Measurements from ENCODE around the gene ZMYND19. TPM values are rescaled to one million over a fixed set of nuclear protein-coding genes. Genes with fewer than 3 reads are reported as not detected.
"Not testable (repeated sequence)": the region's sequence is repeated elsewhere in the genome, so short reads cannot be mapped to it uniquely, and the experiment has no call there.

ZMYND19 gene
- polyA plus RNA-seq, 1 experiment = 14.9 TPM

GRCh38 chr9:137569609-137570203, 20.6 kb downstream of the ZMYND19 start:
- no peak for DNase-seq (ENCODE audit: low read depth)
- H3K36me3 ChIP-seq (ENCODE audit: control insufficient read depth, insufficient read depth, low read length) = peaks cover 13% of the 10 kb centered on the region
- no peak overlapping the region for H3K4me3 ChIP-seq (ENCODE audit: low read depth, low read length)
- no peaks in the 10 kb centered on the region for H3K27me3 ChIP-seq (ENCODE audit: control insufficient read depth, insufficient read depth, low read length)
- ChIA-PET POLR2A (no interaction called here), CTCF (no interaction called here)
- no peak for TF ChIP-seq CTCF (IDR thresholded peaks at IDR 0.05; ENCODE audit: insufficient read depth, low read depth, low read length)

- H3K36me3 ChIP-seq (ENCODE audit: control insufficient read depth, insufficient read depth, low read length) = peaks cover 18% of the 10 kb centered on the region
- POLR2A ChIA-PET; CTCF ChIA-PET; H3K27me3 ChIP-seq (ENCODE audit: control insufficient read depth, insufficient read depth, low read length); DNase-seq (ENCODE audit: low read depth); H3K4me3 ChIP-seq (ENCODE audit: low read depth, low read length): not testable (repeated sequence)
These were observed 21.9 kb downstream of the ZMYND19 start for GRCh38 chr9:137568445-137568844.

GRCh38 chr9:137564817-137565411, 25.4 kb downstream of the ZMYND19 start:
- CTCF ChIA-PET = interaction anchor here (0.6 kb wide), 1 partner anchor 9 kb away, joined by 5 read pairs; no protein-coding TSS in a partner anchor
- no peaks in the 10 kb centered on the region for H3K27me3 ChIP-seq (ENCODE audit: control insufficient read depth, insufficient read depth, low read length)
- TF ChIP-seq CTCF (IDR thresholded peaks at IDR 0.05; ENCODE audit: insufficient read depth, low read depth, low read length) = no peak
- POLR2A ChIA-PET = no interaction called here
- no peak for DNase-seq (ENCODE audit: low read depth)
- H3K36me3 ChIP-seq (ENCODE audit: control insufficient read depth, insufficient read depth, low read length) = peaks cover 16% of the 10 kb centered on the region
- no peak overlapping the region for H3K4me3 ChIP-seq (ENCODE audit: low read depth, low read length)

- ChIA-PET CTCF (interaction anchor here (0.7 kb wide), 1 partner anchor 12 kb away, joined by 3 read pairs; the partner anchor contains the start of gene MRPL41), POLR2A (no interaction called here)
- Histone ChIP-seq H3K36me3 (ENCODE audit: control insufficient read depth, insufficient read depth, low read length) (peaks cover 16% of the 10 kb centered on the region), H3K27me3 (ENCODE audit: control insufficient read depth, insufficient read depth, low read length) (no peaks in the 10 kb centered on the region), H3K4me3 (ENCODE audit: low read depth, low read length) (no peak overlapping the region)
- no peak for DNase-seq (ENCODE audit: low read depth)
- no peak for TF ChIP-seq CTCF (IDR thresholded peaks at IDR 0.05; ENCODE audit: insufficient read depth, low read depth, low read length)
These were observed 26.2 kb downstream of the ZMYND19 start for GRCh38 chr9:137564134-137564533.

GRCh38 chr9:137558127-137558526, 32.2 kb downstream of the ZMYND19 start:
- TF ChIP-seq CTCF (IDR thresholded peaks at IDR 0.05; ENCODE audit: insufficient read depth, low read depth, low read length) = no peak
- CTCF ChIA-PET = interaction anchor here (0.7 kb wide), 1 partner anchor 323 kb away, joined by 3 read pairs; no protein-coding TSS in a partner anchor
- Histone ChIP-seq H3K27me3 (ENCODE audit: control insufficient read depth, insufficient read depth, low read length) (no peaks in the 10 kb centered on the region), H3K4me3 (ENCODE audit: low read depth, low read length) (no peak overlapping the region), H3K36me3 (ENCODE audit: control insufficient read depth, insufficient read depth, low read length) (peaks cover 23% of the 10 kb centered on the region)
- no peak for DNase-seq (ENCODE audit: low read depth)
- POLR2A ChIA-PET = no interaction called here

Data from BJ (cell line).